AG09319 (cell line): ENCODE measurements around the gene RAB29.
"Not testable (repeated sequence)": the region's sequence is repeated elsewhere in the genome, so short reads cannot be mapped to it uniquely, and the experiment has no call there.

Experiments used
- DNase-seq: peaks from one replicate; pipeline ENCODE4 v3.0.0-alpha.2; 2010; ENCODE audit warnings: low read depth; ENCODE audit errors: extremely low read depth
- TF ChIP-seq, protein P1 (sequence below): IDR thresholded peaks from 2 replicates; pipeline ENCODE4 v1.5.1; 2011; ENCODE audit warnings: low read depth, mild to moderate bottlenecking, inconsistent platforms, low read length, moderate library complexity

RAB29 gene, protein sequence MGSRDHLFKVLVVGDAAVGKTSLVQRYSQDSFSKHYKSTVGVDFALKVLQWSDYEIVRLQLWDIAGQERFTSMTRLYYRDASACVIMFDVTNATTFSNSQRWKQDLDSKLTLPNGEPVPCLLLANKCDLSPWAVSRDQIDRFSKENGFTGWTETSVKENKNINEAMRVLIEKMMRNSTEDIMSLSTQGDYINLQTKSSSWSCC

GRCh38 chr1:205775015-205775716, at the start of gene RAB29:
TSS of gene RAB29 (minus strand) at chr1:205775482. CDS start at chr1:205774956, 526 bp downstream.
- TF ChIP-seq, protein P1, sequence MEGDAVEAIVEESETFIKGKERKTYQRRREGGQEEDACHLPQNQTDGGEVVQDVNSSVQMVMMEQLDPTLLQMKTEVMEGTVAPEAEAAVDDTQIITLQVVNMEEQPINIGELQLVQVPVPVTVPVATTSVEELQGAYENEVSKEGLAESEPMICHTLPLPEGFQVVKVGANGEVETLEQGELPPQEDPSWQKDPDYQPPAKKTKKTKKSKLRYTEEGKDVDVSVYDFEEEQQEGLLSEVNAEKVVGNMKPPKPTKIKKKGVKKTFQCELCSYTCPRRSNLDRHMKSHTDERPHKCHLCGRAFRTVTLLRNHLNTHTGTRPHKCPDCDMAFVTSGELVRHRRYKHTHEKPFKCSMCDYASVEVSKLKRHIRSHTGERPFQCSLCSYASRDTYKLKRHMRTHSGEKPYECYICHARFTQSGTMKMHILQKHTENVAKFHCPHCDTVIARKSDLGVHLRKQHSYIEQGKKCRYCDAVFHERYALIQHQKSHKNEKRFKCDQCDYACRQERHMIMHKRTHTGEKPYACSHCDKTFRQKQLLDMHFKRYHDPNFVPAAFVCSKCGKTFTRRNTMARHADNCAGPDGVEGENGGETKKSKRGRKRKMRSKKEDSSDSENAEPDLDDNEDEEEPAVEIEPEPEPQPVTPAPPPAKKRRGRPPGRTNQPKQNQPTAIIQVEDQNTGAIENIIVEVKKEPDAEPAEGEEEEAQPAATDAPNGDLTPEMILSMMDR = no peak
- DNase-seq = peak; percentile 50

DNA sequence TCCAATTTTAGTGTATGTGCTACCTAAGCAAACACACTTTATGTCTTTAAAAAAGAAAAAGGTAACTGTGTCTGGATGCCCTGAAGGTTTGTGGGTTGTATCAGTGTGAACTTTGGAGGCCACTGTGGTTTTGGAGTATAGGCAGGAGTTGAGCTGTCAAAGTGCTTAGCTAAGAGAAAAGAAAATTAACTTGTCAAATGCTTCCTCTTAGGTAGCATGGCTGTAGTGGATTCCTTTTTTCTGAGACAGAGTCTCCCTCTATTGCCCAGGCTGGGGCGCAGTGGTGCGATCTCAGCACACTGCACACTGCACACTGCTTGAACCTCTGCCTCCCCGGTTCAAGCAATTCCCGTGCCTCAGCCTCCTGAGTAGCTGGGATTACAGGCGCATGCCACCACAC, 48.9 kb upstream of the RAB29 start:
- DNase-seq = no peak
- TF ChIP-seq, protein P1 = no peak

DNA sequence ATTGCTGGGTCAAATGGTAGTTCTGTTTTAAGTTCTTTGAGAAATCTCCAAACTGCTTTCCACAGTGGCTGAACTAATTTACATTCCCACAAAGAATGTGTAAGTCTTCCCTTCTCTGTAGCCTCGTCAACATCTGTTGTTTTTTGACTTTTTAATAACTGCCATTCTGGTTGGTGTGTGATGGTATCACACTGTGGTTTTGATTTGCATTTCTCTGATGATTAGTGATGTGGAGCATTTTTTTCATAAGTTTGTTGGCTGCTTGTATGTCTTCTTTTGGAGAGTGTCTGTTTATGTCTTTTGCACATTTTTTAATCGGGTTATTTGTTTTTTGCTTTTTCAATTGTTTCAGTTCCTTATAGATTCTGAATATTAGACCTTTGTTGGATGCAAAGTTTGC, 48.0 kb upstream of the RAB29 start:
- DNase-seq = not testable (repeated sequence)

DNA sequence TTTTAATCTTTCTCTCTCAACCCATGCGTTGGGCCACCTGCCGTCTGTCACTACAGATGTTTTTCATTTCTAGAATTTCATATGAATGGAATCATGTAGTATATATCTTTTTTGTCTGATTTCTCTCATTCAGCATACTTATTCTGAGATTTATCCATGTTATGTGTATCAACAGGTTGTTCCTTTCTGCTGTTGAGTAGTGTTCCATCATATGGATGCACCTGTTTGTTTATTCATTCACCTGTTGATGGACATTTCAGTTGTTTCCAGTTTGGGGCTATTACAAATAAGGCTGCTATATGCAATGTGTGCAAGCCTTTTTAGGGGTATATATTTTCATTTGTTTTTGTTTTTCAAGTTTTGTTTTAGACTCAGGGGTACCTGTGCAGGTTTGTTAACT, 47.1 kb upstream of the RAB29 start:
- no peak for DNase-seq
- TF ChIP-seq, protein P1 = no peak

DNA sequence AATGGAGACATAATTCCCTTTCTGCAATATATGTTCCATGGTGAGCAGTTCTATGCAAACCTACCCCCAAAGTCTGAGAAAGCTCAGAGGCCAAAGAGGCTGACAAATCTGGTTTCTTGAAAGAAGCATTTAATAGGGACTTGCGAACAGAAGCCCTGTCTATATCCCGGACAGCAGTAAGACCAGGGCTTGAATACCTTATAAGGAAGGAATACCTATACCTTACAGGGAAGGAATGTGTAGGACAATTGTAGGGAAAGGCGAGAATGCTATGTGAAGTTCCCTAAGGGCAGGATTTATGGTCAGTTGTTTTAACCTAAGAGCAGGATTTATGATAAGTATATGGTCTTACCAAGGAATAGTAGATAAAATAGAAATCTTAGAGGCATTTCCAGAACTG, 42.7 kb upstream of the RAB29 start:
- DNase-seq = no peak

DNA sequence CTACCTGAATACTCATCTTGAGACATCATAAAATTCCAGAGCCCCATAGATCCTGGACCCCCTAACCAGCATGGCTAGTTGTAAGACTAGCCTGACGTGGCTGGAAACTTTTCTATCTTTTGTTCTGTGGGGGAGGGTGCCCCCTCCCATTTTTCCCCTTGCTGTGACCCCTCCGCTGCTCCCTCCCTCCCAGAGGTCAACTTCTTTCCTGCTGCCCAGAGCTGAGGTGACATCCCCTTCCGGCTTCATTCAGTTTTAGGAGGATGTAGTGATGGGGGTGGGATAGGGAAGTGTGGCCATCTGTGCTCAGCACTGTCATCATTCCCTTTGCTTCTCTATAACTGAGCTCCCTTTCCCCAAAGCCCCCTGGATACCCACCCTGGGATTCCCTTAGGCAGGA, 42.1 kb upstream of the RAB29 start:
- DNase-seq = no peak
- TF ChIP-seq, protein P1 = no peak

More for the DNA sequence above, 42.7 kb upstream of the RAB29 start:
- TF ChIP-seq, protein P1 = no peak

DNA sequence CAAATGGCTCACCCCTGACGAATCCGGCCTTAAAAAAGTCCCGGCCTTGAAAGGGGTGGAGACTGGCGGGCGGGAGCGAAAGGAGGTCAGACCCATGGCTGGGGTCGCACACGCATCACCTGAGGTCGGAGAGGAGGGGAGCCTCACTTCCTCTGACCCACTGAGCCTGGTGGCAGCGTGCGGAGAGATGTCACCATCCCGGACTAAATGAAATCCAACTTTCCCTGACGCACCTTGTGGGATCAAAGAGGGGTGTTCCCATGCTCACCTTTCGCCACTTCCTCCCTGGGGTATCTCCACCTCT, 38.4 kb upstream of the RAB29 start:
- no peak for DNase-seq
- TF ChIP-seq, protein P1 = no peak
